Sigmoid colon (tissue), 4 donors: ENCODE data around the gene ZRANB1.

ENCODE experiments used
- CTCF ChIP-seq, 4 experiments: fragments of 450-650 bp in 3 of 4; fragments of 200-600 bp in 1 of 4; IDR thresholded peaks; one replicate each; pipeline ENCODE4 v1.5.1; 2016 to 2019; ENCODE audit warnings: antibody characterized with exemption in 4 of 4, mild to moderate bottlenecking in 3 of 4, moderate library complexity in 2 of 4
- POLR2AphosphoS5 ChIP-seq, 4 donors: sonication (generic); formaldehyde crosslinking; IDR thresholded peaks; one replicate each; pipeline ENCODE4 v1.6.1; 2017; ENCODE audit warnings: antibody characterized with exemption in 4 of 4

GRCh38 chr10:124966008-124966407, 24.1 kb downstream of the ZRANB1 start:
- TF ChIP-seq POLR2AphosphoS5 (IDR thresholded peaks at IDR 0.05) (no peak), CTCF (IDR thresholded peaks at IDR 0.05) (no peak)
